Keratinocyte (primary cell): ENCODE data around the gene NCAM2. TPM values are rescaled to one million over a fixed set of nuclear protein-coding genes. Genes with fewer than 3 reads are reported as not detected.

Experiments
- DNase-seq: peaks from one replicate; pipeline ENCODE4 v3.0.0-alpha.2; 2011; ENCODE audit warnings: low read depth, missing footprints, low spot score
- FAIRE-seq: peaks from 2 replicates; lab custom pipeline; 2011; peaks lifted over from hg19 to GRCh38; lab: Jason Lieb, UNC
- H2AFZ ChIP-seq: 2 replicates; pipeline ENCODE4 v1.6.0; 2012; ENCODE audit warnings: low read length, control low read depth, inconsistent platforms; ENCODE audit not compliant: control insufficient read depth
- H3K27ac ChIP-seq: 2 replicates; pipeline ENCODE4 v1.5.1; 2011; ENCODE audit warnings: low read length; ENCODE audit not compliant: control insufficient read depth, insufficient read depth
- H3K27me3 ChIP-seq: 3 replicates; pipeline ENCODE4 v1.6.0; 2011; ENCODE audit warnings: low read length; ENCODE audit not compliant: control insufficient read depth, insufficient read depth; ENCODE audit errors: extremely low read depth
- H3K36me3 ChIP-seq, 2 experiments: 2 replicates in 1 of 2; 3 replicates in 1 of 2; pipeline ENCODE4 v1.5.1; 2011; ENCODE audit warnings: low read length in 2 of 2, mild to moderate bottlenecking in 1 of 2; ENCODE audit not compliant: control insufficient read depth in 2 of 2, insufficient read depth in 2 of 2; ENCODE audit errors: extremely low read depth in 1 of 2
- H3K4me1 ChIP-seq: 3 replicates; pipeline ENCODE4 v1.5.1; 2011; ENCODE audit warnings: low read length; ENCODE audit not compliant: control insufficient read depth, insufficient read depth; ENCODE audit errors: extremely low read depth
- H3K4me2 ChIP-seq: 3 replicates; pipeline ENCODE4 v1.6.0; 2011; ENCODE audit warnings: low read depth, low read length; ENCODE audit not compliant: control insufficient read depth, insufficient read depth; ENCODE audit errors: extremely low read depth
- H3K4me3 ChIP-seq, 3 experiments: fragments of 200-600 bp in 1 of 3; sonication (generic) in 1 of 3; 2 replicates in 2 of 3; 3 replicates in 1 of 3; pipeline ENCODE4 v1.5.1; 2011 to 2016; ENCODE audit warnings: low read length in 3 of 3, mild to moderate bottlenecking in 3 of 3, control low read depth in 2 of 3, inconsistent platforms in 1 of 3, low read depth in 1 of 3, mixed read lengths in 1 of 3, mixed run types in 1 of 3, moderate library complexity in 1 of 3; ENCODE audit not compliant: control insufficient read depth in 2 of 3, insufficient read depth in 2 of 3; ENCODE audit errors: extremely low read depth in 1 of 3
- H3K79me2 ChIP-seq: 2 replicates; pipeline ENCODE4 v1.6.0; 2012; ENCODE audit warnings: low read length; ENCODE audit not compliant: control insufficient read depth, insufficient read depth
- H3K9ac ChIP-seq: 3 replicates; pipeline ENCODE4 v1.6.0; 2011; ENCODE audit warnings: low read length; ENCODE audit not compliant: control insufficient read depth, insufficient read depth; ENCODE audit errors: extremely low read depth
- H3K9me1 ChIP-seq: 3 replicates; pipeline ENCODE4 v1.6.0; 2011; ENCODE audit warnings: low read length; ENCODE audit not compliant: control insufficient read depth, insufficient read depth; ENCODE audit errors: extremely low read depth
- H3K9me3 ChIP-seq: 2 replicates; pipeline ENCODE4 v1.5.1; 2012; ENCODE audit warnings: low read depth, low read length; ENCODE audit not compliant: control insufficient read depth
- H4K20me1 ChIP-seq: 3 replicates; pipeline ENCODE4 v1.6.0; 2011; ENCODE audit warnings: low read length; ENCODE audit not compliant: control insufficient read depth, insufficient read depth; ENCODE audit errors: extremely low read depth
- CTCF ChIP-seq, 3 experiments: IDR thresholded peaks in 1 of 3; conservative IDR thresholded peaks in 1 of 3; optimal IDR thresholded peaks in 1 of 3; 2 replicates in 2 of 3; 3 replicates in 1 of 3; pipeline versions ENCODE3 to v1.5.1; 2011; ENCODE audit warnings: low read length in 3 of 3, mild to moderate bottlenecking in 3 of 3, moderate library complexity in 2 of 3, control low read depth in 1 of 3, inconsistent platforms in 1 of 3; ENCODE audit not compliant: insufficient read depth in 2 of 3; ENCODE audit errors: extremely low read depth in 1 of 3
- EZH2 ChIP-seq: IDR thresholded peaks from one replicate; pipeline ENCODE4 v1.6.1; 2012; ENCODE audit warnings: inconsistent platforms, mild to moderate bottlenecking, low read length, moderate library complexity
- dilution Hi-C: fragments of 300-500 bp; cut with MboI; formaldehyde crosslinking; loops from one replicate; pipeline ENCODE4 v1.7.0; 2020; ENCODE audit warnings: low sequenced_read_pairs; ENCODE audit not compliant: extremely low pct_ligation_motif_present
- polyA plus RNA-seq, 5 experiments: library from polyadenylated mRNA; depleted of rRNA in 3 of 5; stranded (reverse) in 3 of 5; stranded (forward) in 1 of 5; unstranded in 1 of 5; fragments of >200 nt; gene quantifications; 1 replicate in 1 of 5; 2 replicates in 3 of 5; 3 replicates in 1 of 5; pipeline versions ENCODE4 v1.2.1 to v1.2.3, GENCODE V29; 2011 to 2012; ENCODE audit warnings: missing spikeins in 2 of 5, low read depth in 1 of 5, low replicate concordance in 1 of 5

NCAM2 gene
- polyA plus RNA-seq, 1 donor (not counting 4 experiments of a cell fraction or from before 2014, with no cell fraction given), result 0.16 TPM

- Histone ChIP-seq H3K9me3 (no peaks in the 10 kb centered on the region), H3K36me3 (no peaks in the 10 kb centered on the region), H3K9ac (no peak overlapping the region), H3K27ac (no peak overlapping the region), H3K4me3 (no peak overlapping the region), H3K9me1 (no peaks in the 10 kb centered on the region), H3K4me1 (no peaks in the 10 kb centered on the region), H2AFZ (no peak overlapping the region), H3K79me2 (no peaks in the 10 kb centered on the region), H3K27me3 (no peaks in the 10 kb centered on the region), H4K20me1 (no peaks in the 10 kb centered on the region), H3K4me2 (no peak overlapping the region)
- no peak for TF ChIP-seq EZH2
- TF ChIP-seq CTCF (optimal IDR thresholded peaks at IDR 0.05 in 1 of 3, IDR thresholded peaks at IDR 0.05 in 1 of 3, conservative IDR thresholded peaks at IDR 0.05 in 1 of 3; ENCODE audit: extremely low read depth in 1 of 3, insufficient read depth in 2 of 3, low read length in 3 of 3), result no peak
- FAIRE-seq (no peak), DNase-seq (no peak)
- dilution Hi-C loops, result no loop called here
Measured at GRCh38 chr21:21007606-21008005, 9.4 kb downstream of the NCAM2 start.

- no peaks in the 10 kb centered on the region for H3K9me1 ChIP-seq
- H3K79me2 ChIP-seq, result no peaks in the 10 kb centered on the region
- H3K36me3 ChIP-seq, result no peaks in the 10 kb centered on the region
- no peak overlapping the region for H2AFZ ChIP-seq
- no peaks in the 10 kb centered on the region for H3K4me1 ChIP-seq
- no peaks in the 10 kb centered on the region for H4K20me1 ChIP-seq
- dilution Hi-C loops, result no loop called here
- TF ChIP-seq EZH2 (no peak), CTCF (optimal IDR thresholded peaks at IDR 0.05 in 1 of 3, IDR thresholded peaks at IDR 0.05 in 1 of 3, conservative IDR thresholded peaks at IDR 0.05 in 1 of 3; ENCODE audit: extremely low read depth in 1 of 3, insufficient read depth in 2 of 3, low read length in 3 of 3) (no peak)
- H3K9ac ChIP-seq, result no peak overlapping the region
- no peak overlapping the region for H3K4me3 ChIP-seq
- no peak overlapping the region for H3K4me2 ChIP-seq
- FAIRE-seq, result no peak
- no peak for DNase-seq
- no peaks in the 10 kb centered on the region for H3K9me3 ChIP-seq
- H3K27ac ChIP-seq, result no peak overlapping the region
- no peaks in the 10 kb centered on the region for H3K27me3 ChIP-seq
Measured at GRCh38 chr21:21010228-21010627, 12.0 kb downstream of the NCAM2 start.
